GM18526 (cell line): ENCODE results near the gene MYDGF.

ENCODE experiments used
- POLR2A ChIP-seq: IDR thresholded peaks from 3 replicates; pipeline ENCODE4 v1.6.1; 2011; ENCODE audit not compliant: insufficient read length; ENCODE audit errors: extremely low read depth

Gene MYDGF

DNA sequence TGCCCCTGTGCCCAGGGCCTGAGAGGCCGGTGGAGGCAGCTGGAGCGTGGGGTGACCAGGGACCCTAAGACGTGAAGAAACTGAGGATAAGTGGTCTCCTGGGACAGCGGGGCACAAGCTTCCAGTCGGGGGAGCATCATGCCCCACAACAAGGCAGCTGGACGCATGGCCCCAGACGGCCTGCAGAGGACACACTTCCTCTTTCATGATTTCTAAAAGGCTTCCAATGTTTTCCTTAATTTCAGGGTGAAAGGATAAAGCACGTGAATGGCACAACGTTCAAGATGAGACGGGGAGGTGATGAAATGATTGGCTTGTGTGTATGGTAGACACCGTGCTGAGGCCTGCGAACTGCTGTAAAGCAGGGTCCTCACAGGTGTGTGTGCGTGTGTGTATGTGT, 20.2 kb upstream of the MYDGF start:
- TF ChIP-seq POLR2A, result no peak

GRCh38 chr19:4689403-4689802, 19.3 kb upstream of the MYDGF start:
- no peak for TF ChIP-seq POLR2A

DNA sequence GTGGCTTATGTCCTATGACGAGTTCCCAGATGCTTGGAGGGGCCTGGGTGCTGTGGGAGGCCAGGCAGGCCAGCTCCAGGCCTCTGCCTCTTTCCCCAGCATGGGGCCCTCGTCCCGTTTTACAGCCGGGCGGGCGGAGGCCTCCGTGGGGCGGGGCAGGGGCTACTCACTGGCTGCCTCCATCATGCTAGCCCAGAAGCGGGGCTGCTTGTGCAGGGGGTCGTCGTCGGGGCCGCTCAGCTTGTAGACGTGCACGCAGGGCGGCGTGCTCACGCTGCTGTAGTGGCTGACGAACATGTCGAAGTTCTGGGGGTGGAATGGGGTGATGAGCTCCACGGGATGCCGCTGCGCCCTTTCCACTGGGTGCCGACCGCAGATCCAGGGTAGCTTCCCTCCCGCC, 18.4 kb upstream of the MYDGF start:
- no peak for TF ChIP-seq POLR2A

DNA sequence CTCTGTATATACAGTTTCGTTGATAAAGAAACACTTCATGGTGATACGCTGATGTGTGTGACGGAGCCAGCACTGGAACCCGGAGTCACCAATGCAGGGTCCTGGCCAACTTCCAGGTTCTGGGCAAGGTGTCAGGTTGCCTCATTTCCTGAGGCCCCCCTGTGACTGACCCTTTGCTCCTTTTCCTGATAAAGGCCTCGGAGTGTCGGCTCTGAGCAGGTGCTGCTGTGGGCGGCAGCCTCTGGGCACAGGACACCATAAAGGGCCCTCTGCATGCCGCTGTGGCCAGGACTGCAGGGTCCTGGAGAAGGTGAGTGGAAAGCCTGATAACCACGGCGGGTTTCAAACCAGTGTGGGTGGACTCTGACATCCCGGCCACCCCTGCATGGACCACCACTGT, 17.3 kb upstream of the MYDGF start:
- no peak for TF ChIP-seq POLR2A

DNA sequence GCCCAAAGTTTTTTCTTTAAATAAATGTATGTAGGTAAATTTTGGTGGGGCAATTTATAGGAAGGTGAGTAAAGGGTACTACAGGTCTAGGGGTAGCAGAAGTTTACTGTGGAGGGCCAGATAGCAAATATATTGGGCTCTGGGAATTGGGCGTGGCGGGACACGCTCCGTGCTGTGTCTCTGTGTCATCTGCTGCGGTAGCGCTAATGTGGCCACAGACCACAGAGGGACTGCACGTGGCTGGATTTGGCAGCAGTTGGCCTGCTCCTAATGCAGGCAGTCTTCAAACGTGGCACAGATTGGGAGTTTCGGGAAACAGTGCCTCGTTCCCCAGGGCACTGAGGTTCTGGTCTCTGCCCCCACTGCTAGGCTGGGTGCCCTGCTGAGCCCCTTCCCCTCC, 16.6 kb upstream of the MYDGF start:
- no peak for TF ChIP-seq POLR2A

- TF ChIP-seq POLR2A, result no peak
These were observed 14.4 kb upstream of the MYDGF start for GRCh38 chr19:4684312-4685095.

- TF ChIP-seq POLR2A, result no peak
These were observed 12.5 kb upstream of the MYDGF start for GRCh38 chr19:4682417-4683200.

- no peak for TF ChIP-seq POLR2A
These were observed 9.0 kb upstream of the MYDGF start for GRCh38 chr19:4678881-4679790.

- TF ChIP-seq POLR2A, result no peak
These were observed 7.0 kb upstream of the MYDGF start for GRCh38 chr19:4676955-4677731.

GRCh38 chr19:4675346-4675745, 5.2 kb upstream of the MYDGF start:
- no peak for TF ChIP-seq POLR2A

- no peak for TF ChIP-seq POLR2A
These were observed 3.6 kb upstream of the MYDGF start for GRCh38 chr19:4673726-4674125.

- no peak for TF ChIP-seq POLR2A
These were observed 3.1 kb upstream of the MYDGF start for GRCh38 chr19:4673216-4673615.

DNA sequence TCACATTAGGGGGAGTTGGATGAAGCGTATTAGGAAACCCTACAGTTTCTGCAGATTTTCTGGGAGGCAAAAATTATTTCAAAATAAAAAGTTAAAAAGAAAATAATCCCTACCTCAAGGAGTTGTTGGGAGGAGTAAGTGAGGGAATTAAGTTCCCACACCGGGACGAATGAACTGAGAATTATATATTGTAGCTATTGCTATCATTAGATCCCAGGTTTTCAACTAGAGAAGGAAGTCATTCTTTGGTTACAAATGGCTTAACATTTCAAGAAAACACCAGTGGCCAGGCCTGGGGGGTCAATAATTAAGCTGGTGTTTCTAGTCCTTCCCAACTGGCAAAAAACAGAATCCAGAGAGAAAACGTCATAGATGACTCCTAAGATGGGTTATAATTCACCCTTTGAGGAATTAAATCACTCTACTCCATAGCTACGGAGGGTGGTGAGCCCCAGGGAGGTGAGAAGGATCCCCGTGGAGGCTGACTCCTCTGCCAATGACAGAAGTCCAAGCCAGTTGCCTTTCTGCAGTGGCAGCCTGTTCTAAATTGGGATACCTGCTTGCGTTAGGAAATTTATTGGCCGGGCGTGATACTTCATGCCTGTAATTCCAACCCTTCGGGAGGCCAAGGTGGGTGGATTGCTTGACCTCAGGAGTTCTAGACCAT, 1.2 kb upstream of the MYDGF start:
- no peak for TF ChIP-seq POLR2A

DNA sequence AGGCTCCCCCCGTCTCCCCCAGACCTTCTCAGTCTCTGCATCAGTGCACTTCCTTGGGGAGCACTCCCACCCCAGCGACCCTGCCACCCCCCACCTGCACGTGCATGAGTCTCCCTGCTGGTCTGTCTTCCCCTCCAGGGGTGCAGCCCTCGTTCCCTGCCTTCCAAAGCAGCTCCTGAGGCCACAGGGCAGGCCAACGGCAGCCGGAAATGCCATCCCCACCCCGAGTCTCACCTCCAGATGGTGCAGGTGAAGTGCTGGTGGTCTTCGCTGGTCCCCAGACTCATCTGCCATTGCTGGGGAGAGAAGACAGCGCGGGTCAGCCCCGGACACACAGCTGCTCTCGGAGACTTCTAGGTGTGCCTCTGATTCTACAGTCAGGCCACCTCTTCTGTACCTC, 5.5 kb downstream of the MYDGF start:
- TF ChIP-seq POLR2A, result no peak
